ENCODE results near the gene ENTPD3.

DNA sequence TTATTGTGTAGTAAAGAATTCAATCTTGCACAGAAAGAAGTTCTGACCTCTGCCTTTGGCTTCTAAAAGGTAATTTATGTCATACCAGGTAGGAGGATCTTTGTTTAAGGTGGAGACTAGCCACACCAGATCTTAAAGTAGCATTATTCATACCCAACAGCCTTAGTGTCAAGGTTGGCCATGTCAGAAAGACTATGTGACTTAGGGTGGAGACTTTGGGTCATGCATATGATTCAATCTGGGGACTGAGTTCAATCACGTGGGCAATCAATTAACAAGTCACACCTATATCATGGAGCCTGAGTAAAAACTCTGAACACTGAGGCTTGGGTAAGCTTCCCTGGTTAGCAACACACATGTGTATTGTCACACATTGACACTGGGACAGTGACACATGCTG lies 28.5 kb upstream of the ENTPD3 start:
- TF ChIP-seq NFRKB (IDR thresholded peaks at IDR 0.05) (no peak), TARDBP (IDR thresholded peaks at IDR 0.05) (no peak), SP1 (IDR thresholded peaks at IDR 0.05) (no peak), ZNF384 (IDR thresholded peaks at IDR 0.05) (no peak), ELF4 (IDR thresholded peaks at IDR 0.05) (no peak), FOXM1 (IDR thresholded peaks at IDR 0.05; ENCODE audit: borderline replicate concordance) (no peak), FOXK2 (IDR thresholded peaks at IDR 0.05) (no peak), FOXA1 (IDR thresholded peaks at IDR 0.05) (no peak), BHLHE40 (IDR thresholded peaks at IDR 0.05; ENCODE audit: borderline replicate concordance) (no peak), SUZ12 (IDR thresholded peaks at IDR 0.05) (no peak), LEF1 (IDR thresholded peaks at IDR 0.05; ENCODE audit: borderline replicate concordance) (no peak)
- TF ChIP-seq, protein P1, sequence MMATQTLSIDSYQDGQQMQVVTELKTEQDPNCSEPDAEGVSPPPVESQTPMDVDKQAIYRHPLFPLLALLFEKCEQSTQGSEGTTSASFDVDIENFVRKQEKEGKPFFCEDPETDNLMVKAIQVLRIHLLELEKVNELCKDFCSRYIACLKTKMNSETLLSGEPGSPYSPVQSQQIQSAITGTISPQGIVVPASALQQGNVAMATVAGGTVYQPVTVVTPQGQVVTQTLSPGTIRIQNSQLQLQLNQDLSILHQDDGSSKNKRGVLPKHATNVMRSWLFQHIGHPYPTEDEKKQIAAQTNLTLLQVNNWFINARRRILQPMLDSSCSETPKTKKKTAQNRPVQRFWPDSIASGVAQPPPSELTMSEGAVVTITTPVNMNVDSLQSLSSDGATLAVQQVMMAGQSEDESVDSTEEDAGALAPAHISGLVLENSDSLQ (IDR thresholded peaks at IDR 0.05): no peak
